Sigmoid colon (tissue), 7 donors: ENCODE measurements around the gene C19orf12. TPM values are rescaled to one million over a fixed set of nuclear protein-coding genes. Genes with fewer than 3 reads are reported as not detected.

Source experiments
- DNase-seq: peaks from one replicate; pipeline ENCODE4 v3.0.0-alpha.2; 2019
- H3K27ac ChIP-seq, 4 donors: fragments of 200-600 bp; sonication (generic); one replicate each; pipeline ENCODE4 v1.5.1; 2016 to 2019; ENCODE audit warnings: mild to moderate bottlenecking in 1 of 4
- H3K27me3 ChIP-seq, 3 donors: fragments of 200-600 bp; sonication (generic); one replicate each; pipeline ENCODE4 v1.5.1; 2019; ENCODE audit warnings: mild to moderate bottlenecking in 1 of 3
- H3K36me3 ChIP-seq, 4 donors: fragments of 200-600 bp; sonication (generic); one replicate each; pipeline ENCODE4 v1.5.1; 2016 to 2019
- H3K4me1 ChIP-seq, 4 donors: fragments of 200-600 bp; sonication (generic); one replicate each; pipeline ENCODE4 v1.5.1; 2017 to 2019
- H3K4me3 ChIP-seq, 4 donors: fragments of 200-600 bp; sonication (generic); one replicate each; pipeline ENCODE4 v1.5.1; 2017 to 2019; ENCODE audit warnings: mild to moderate bottlenecking in 2 of 4, moderate library complexity in 1 of 4
- H3K9me3 ChIP-seq, 4 donors: fragments of 200-600 bp in 3 of 4; sonication (generic) in 3 of 4; one replicate each; pipeline versions ENCODE4 v1.5.1 to v1.6.1; 2013 to 2019
- CTCF ChIP-seq, 4 experiments: fragments of 450-650 bp in 3 of 4; fragments of 200-600 bp in 1 of 4; IDR thresholded peaks; one replicate each; pipeline ENCODE4 v1.5.1; 2016 to 2019; ENCODE audit warnings: antibody characterized with exemption in 4 of 4, mild to moderate bottlenecking in 3 of 4, moderate library complexity in 2 of 4
- EP300 ChIP-seq, 4 donors: sonication (generic); formaldehyde crosslinking; IDR thresholded peaks; one replicate each; pipeline ENCODE4 v1.6.1; 2017; ENCODE audit warnings: antibody characterized with exemption in 4 of 4
- POLR2A ChIP-seq, 2 donors: fragments of 450-650 bp; IDR thresholded peaks; one replicate each; pipeline ENCODE4 v1.6.1; 2016; ENCODE audit warnings: antibody characterized with exemption in 2 of 2, mild to moderate bottlenecking in 2 of 2, moderate library complexity in 2 of 2
- POLR2AphosphoS5 ChIP-seq, 4 donors: sonication (generic); formaldehyde crosslinking; IDR thresholded peaks; one replicate each; pipeline ENCODE4 v1.6.1; 2017; ENCODE audit warnings: antibody characterized with exemption in 4 of 4
- WGBS, 2 donors: extraction: QIAGEN DNeasy Blood & Tissue Kit; methylation state at CpG; one replicate each; pipeline ENCODE4 v1.1.7; 2013; 5-methylcytosine and 5-hydroxymethylcytosine counted together
- intact Hi-C: fragments of 100-400 bp; cut with DNase I; formaldehyde crosslinking; loops from one replicate; pipeline ENCODE4 v1.15.1; 2023
- polyA plus RNA-seq, 3 donors: library from polyadenylated mRNA; stranded (reverse); fragments of 200-250 nt; gene quantifications; one replicate each; pipeline ENCODE4 v1.2.3, GENCODE V29; 2013
- total RNA-seq, 4 donors: library from RNA; depleted of rRNA; stranded (reverse); fragments of >200 nt; gene quantifications; one replicate each; pipeline ENCODE4 v1.1.0, GENCODE V29; 2016
- donor health status: healthy with polysubstance abuse.
- donor health status: Bipolar disorder and iron deficiency.
- donor health status: healthy.

The C19orf12 gene
- total and polyA plus RNA-seq, 7 donors: 13.2 to 36.0 (median 32.1) TPM

- Histone ChIP-seq H3K4me1 (peaks cover 0 to 67% (median 59%) of the 10 kb centered on the region in 4 donors), H3K9me3 (no peaks in the 10 kb centered on the region), H3K27ac (peak overlapping the region; percentile 43 to 75 (median 70)), H3K4me3 (no peak overlapping the region), H3K36me3 (peaks cover 0 to 17% (median 7%) of the 10 kb centered on the region in 4 donors), H3K27me3 (no peaks in the 10 kb centered on the region)
- 51 to 77% methylated on average over 7 of the region's 7 CpGs for WGBS, 2 donors
- intact Hi-C loops: no loop called here
- TF ChIP-seq POLR2AphosphoS5 (IDR thresholded peaks at IDR 0.05): no peak
- TF ChIP-seq CTCF (IDR thresholded peaks at IDR 0.05): no peak
- no peak for TF ChIP-seq EP300 (IDR thresholded peaks at IDR 0.05)
- no peak for TF ChIP-seq POLR2A (IDR thresholded peaks at IDR 0.05)
- no peak for DNase-seq
Observed at GRCh38 chr19:29680937-29681336, 34.1 kb downstream of the C19orf12 start.

GRCh38 chr19:29680447-29680846 lies 34.6 kb downstream of the C19orf12 start:
- Histone ChIP-seq H3K27ac (peak overlapping the region in 3 of 4 donors; percentile 70 to 75 (median 71)), H3K9me3 (no peaks in the 10 kb centered on the region), H3K4me1 (peaks cover 0 to 65% (median 57%) of the 10 kb centered on the region in 4 donors), H3K4me3 (no peak overlapping the region), H3K36me3 (peaks cover 0 to 22% (median 10%) of the 10 kb centered on the region in 4 donors), H3K27me3 (no peaks in the 10 kb centered on the region)
- no peak for DNase-seq
- intact Hi-C loops: no loop called here
- TF ChIP-seq EP300 (IDR thresholded peaks at IDR 0.05): no peak
- no peak for TF ChIP-seq POLR2A (IDR thresholded peaks at IDR 0.05)
- no peak for TF ChIP-seq CTCF (IDR thresholded peaks at IDR 0.05)
- no peak for TF ChIP-seq POLR2AphosphoS5 (IDR thresholded peaks at IDR 0.05)
- 36 to 69% methylated on average over 12 of the region's 12 CpGs for WGBS, 2 donors

- no peak for DNase-seq
- no peak overlapping the region for H3K4me3 ChIP-seq
- no peaks in the 10 kb centered on the region for H3K9me3 ChIP-seq
- intact Hi-C loops: no loop called here
- H3K27me3 ChIP-seq: no peaks in the 10 kb centered on the region
- no peak for TF ChIP-seq CTCF (IDR thresholded peaks at IDR 0.05)
- TF ChIP-seq POLR2A (IDR thresholded peaks at IDR 0.05): no peak
- TF ChIP-seq EP300 (IDR thresholded peaks at IDR 0.05): no peak
- TF ChIP-seq POLR2AphosphoS5 (IDR thresholded peaks at IDR 0.05): no peak
- 77 to 88% methylated on average over 9 of the region's 9 CpGs for WGBS, 2 donors
- peaks cover 7 to 29% (median 18%) of the 10 kb centered on the region in 4 donors for H3K36me3 ChIP-seq
- peak overlapping the region; percentile 58 to 75 (median 70) for H3K27ac ChIP-seq
- H3K4me1 ChIP-seq: peaks cover 0 to 61% (median 52%) of the 10 kb centered on the region in 4 donors
Observed at GRCh38 chr19:29679598-29680210, 35.4 kb downstream of the C19orf12 start.

- H3K27me3 ChIP-seq: no peaks in the 10 kb centered on the region
- no peaks in the 10 kb centered on the region for H3K9me3 ChIP-seq
- peaks cover 15 to 40% (median 27%) of the 10 kb centered on the region in 4 donors for H3K36me3 ChIP-seq
- peak; percentile 93 for DNase-seq
- intact Hi-C loops: no loop called here
- no peak overlapping the region for H3K4me3 ChIP-seq
- WGBS, 2 donors: 81 to 85% methylated on average over 20 of the region's 20 CpGs
- H3K27ac ChIP-seq: peak overlapping the region; percentile 58 to 75 (median 70)
- TF ChIP-seq POLR2AphosphoS5 (IDR thresholded peaks at IDR 0.05) (peak; percentile 27 to 76 (median 59)), EP300 (IDR thresholded peaks at IDR 0.05) (peak in 1 of 4 donors; percentile 24), POLR2A (IDR thresholded peaks at IDR 0.05) (no peak), CTCF (IDR thresholded peaks at IDR 0.05) (no peak)
- H3K4me1 ChIP-seq: peaks cover 0 to 61% (median 52%) of the 10 kb centered on the region in 4 donors
Observed at GRCh38 chr19:29678484-29679106, 36.5 kb downstream of the C19orf12 start.
